WTC11 (cell line): ENCODE measurements around the gene COLGALT1. TPM values are rescaled to one million over a fixed set of nuclear protein-coding genes. Genes with fewer than 3 reads are reported as not detected.

Source experiments
- ATAC-seq: fragments of 200-7000 bp; cut with Tn5 transposase; 2 replicates; pipeline ENCODE4 v1.10.0; 2021; ENCODE audit warnings: mild to moderate bottlenecking, moderate library complexity
- CTCF ChIA-PET: fragments of 300-600 bp; sonication (Branson Sonifier 250); formaldehyde crosslinking; loops from one replicate; lab custom pipeline; 2021; ENCODE audit warnings: antibody characterized with exemption; lab: Charles Lee
- POLR2A ChIA-PET: fragments of 350-600 bp; sonication (Branson Sonifier 250); formaldehyde crosslinking; loops from one replicate; lab custom pipeline; 2021; ENCODE audit warnings: antibody characterized with exemption; lab: Charles Lee
- DNase-seq: peaks from one replicate; pipeline ENCODE4 v3.0.0; 2021; ENCODE audit warnings: low spot score
- H3K27ac Mint-ChIP-seq: 2 replicates; pipeline ENCODE4 v1.8.0; 2021; ENCODE audit warnings: mixed read lengths
- H3K27me3 Mint-ChIP-seq: 2 replicates; pipeline ENCODE4 v1.8.0; 2021; ENCODE audit warnings: low read depth, mild to moderate bottlenecking, moderate library complexity, mixed read lengths
- H3K36me3 Mint-ChIP-seq: 2 replicates; pipeline ENCODE4 v1.8.0; 2021; ENCODE audit warnings: mixed read lengths
- H3K4me1 Mint-ChIP-seq: 2 replicates; pipeline ENCODE4 v1.8.0; 2022; ENCODE audit warnings: mixed read lengths
- H3K4me3 Mint-ChIP-seq: 2 replicates; pipeline ENCODE4 v1.8.0; 2021; ENCODE audit warnings: mild to moderate bottlenecking, moderate library complexity, mixed read lengths
- H3K9me3 Mint-ChIP-seq: 2 replicates; pipeline ENCODE4 v1.8.0; 2021; ENCODE audit warnings: mixed read lengths
- ATF3 ChIP-seq: sonication (generic); formaldehyde crosslinking; conservative IDR thresholded peaks from 2 replicates; pipeline ENCODE4 v1.8.1; 2022; ENCODE audit warnings: mild to moderate bottlenecking, missing genetic modification reagents
- ATF6 ChIP-seq: sonication (generic); formaldehyde crosslinking; IDR thresholded peaks from 2 replicates; pipeline ENCODE4 v1.8.1; 2023; ENCODE audit warnings: mild to moderate bottlenecking, missing genetic modification reagents
- CBFB ChIP-seq: sonication (generic); formaldehyde crosslinking; IDR thresholded peaks from 2 replicates; pipeline ENCODE4 v1.8.1; 2022; ENCODE audit warnings: mild to moderate bottlenecking, low read depth, missing genetic modification reagents
- CDX4 ChIP-seq: fragments of 250-450 bp; sonication (Bioruptor Pico); IDR thresholded peaks from 2 replicates; pipeline ENCODE4 v1.9.0; 2021; ENCODE audit warnings: moderate library complexity, mild to moderate bottlenecking, inconsistent platforms, borderline replicate concordance
- FOXK1 ChIP-seq: sonication (generic); formaldehyde crosslinking; IDR thresholded peaks from 2 replicates; pipeline ENCODE4 v1.8.0; 2022; ENCODE audit warnings: mild to moderate bottlenecking, moderate library complexity, missing genetic modification reagents
- HMGXB4 ChIP-seq: sonication (generic); formaldehyde crosslinking; IDR thresholded peaks from 2 replicates; pipeline ENCODE4 v1.8.1; 2023; ENCODE audit warnings: mild to moderate bottlenecking, moderate library complexity, missing genetic modification reagents
- JUN ChIP-seq: sonication (generic); formaldehyde crosslinking; IDR thresholded peaks from 2 replicates; pipeline ENCODE4 v1.8.0; 2023; ENCODE audit warnings: mild to moderate bottlenecking, missing genetic modification reagents
- NFE2L1 ChIP-seq: sonication (generic); formaldehyde crosslinking; IDR thresholded peaks from 2 replicates; pipeline ENCODE4 v1.8.1; 2023; ENCODE audit warnings: missing genetic modification reagents
- PRRX2 ChIP-seq: fragments of 250-450 bp; sonication (Bioruptor Pico); IDR thresholded peaks from 2 replicates; pipeline ENCODE4 v1.8.0; 2021; ENCODE audit warnings: mild to moderate bottlenecking
- SMAD3 ChIP-seq: sonication (generic); formaldehyde crosslinking; IDR thresholded peaks from 2 replicates; pipeline ENCODE4 v1.8.0; 2022; ENCODE audit warnings: missing genetic modification reagents, mild to moderate bottlenecking, borderline replicate concordance
- SOX15 ChIP-seq: fragments of 250-450 bp; sonication (Bioruptor Pico); IDR thresholded peaks from 2 replicates; pipeline ENCODE4 v1.9.0; 2021; ENCODE audit warnings: mild to moderate bottlenecking
- ZNF121 ChIP-seq: sonication (generic); formaldehyde crosslinking; IDR thresholded peaks from 2 replicates; pipeline ENCODE4 v1.8.0; 2023; ENCODE audit warnings: missing genetic modification reagents
- ZNF138 ChIP-seq: sonication (generic); formaldehyde crosslinking; conservative IDR thresholded peaks from 2 replicates; pipeline ENCODE4 v1.8.1; 2022; ENCODE audit warnings: mild to moderate bottlenecking, moderate library complexity, missing genetic modification reagents
- ZNF532 ChIP-seq: fragments of 250-450 bp; sonication (Bioruptor Pico); IDR thresholded peaks from 2 replicates; pipeline ENCODE4 v1.9.0; 2021; ENCODE audit warnings: mild to moderate bottlenecking, borderline replicate concordance
- total RNA-seq: library from RNA; stranded (reverse); gene quantifications from 3 replicates; pipeline ENCODE4 v1.2.3, GENCODE V29; 2021
- TF ChIP-seq, protein P1 (sequence below): fragments of 250-450 bp; sonication (Bioruptor Pico); IDR thresholded peaks from 2 replicates; pipeline ENCODE4 v1.9.0; 2021; ENCODE audit warnings: mild to moderate bottlenecking
- TF ChIP-seq, protein P2 (sequence below): sonication (generic); formaldehyde crosslinking; IDR thresholded peaks from 2 replicates; pipeline ENCODE4 v1.8.1; 2023; ENCODE audit warnings: mild to moderate bottlenecking, missing genetic modification reagents, borderline replicate concordance

Gene COLGALT1
- total RNA-seq, 1 experiment from 2014 or later = 54.0 TPM

- TF ChIP-seq ZNF532 (CRISPR knock-in tag) (no peak), JUN (no peak), SOX15 (no peak), ATF3 (CRISPR knock-in tag) (no peak), HMGXB4 (no peak), CBFB (CRISPR knock-in tag) (no peak), FOXK1 (no peak), PRRX2 (CRISPR knock-in tag) (no peak), ATF6 (no peak), ZNF121 (CRISPR knock-in tag) (no peak)
- TF ChIP-seq, protein P1, sequence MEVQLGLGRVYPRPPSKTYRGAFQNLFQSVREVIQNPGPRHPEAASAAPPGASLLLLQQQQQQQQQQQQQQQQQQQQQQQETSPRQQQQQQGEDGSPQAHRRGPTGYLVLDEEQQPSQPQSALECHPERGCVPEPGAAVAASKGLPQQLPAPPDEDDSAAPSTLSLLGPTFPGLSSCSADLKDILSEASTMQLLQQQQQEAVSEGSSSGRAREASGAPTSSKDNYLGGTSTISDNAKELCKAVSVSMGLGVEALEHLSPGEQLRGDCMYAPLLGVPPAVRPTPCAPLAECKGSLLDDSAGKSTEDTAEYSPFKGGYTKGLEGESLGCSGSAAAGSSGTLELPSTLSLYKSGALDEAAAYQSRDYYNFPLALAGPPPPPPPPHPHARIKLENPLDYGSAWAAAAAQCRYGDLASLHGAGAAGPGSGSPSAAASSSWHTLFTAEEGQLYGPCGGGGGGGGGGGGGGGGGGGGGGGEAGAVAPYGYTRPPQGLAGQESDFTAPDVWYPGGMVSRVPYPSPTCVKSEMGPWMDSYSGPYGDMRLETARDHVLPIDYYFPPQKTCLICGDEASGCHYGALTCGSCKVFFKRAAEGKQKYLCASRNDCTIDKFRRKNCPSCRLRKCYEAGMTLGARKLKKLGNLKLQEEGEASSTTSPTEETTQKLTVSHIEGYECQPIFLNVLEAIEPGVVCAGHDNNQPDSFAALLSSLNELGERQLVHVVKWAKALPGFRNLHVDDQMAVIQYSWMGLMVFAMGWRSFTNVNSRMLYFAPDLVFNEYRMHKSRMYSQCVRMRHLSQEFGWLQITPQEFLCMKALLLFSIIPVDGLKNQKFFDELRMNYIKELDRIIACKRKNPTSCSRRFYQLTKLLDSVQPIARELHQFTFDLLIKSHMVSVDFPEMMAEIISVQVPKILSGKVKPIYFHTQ (CRISPR knock-in tag) = no peak
- TF ChIP-seq, all 79 proteins: peak for 0
These were observed 7.1 kb downstream of the COLGALT1 start (continued) for GRCh38 chr19:17562561-17562960.

- no peak for ATAC-seq
- Mint-ChIP-seq H3K9me3 (no peaks in the 10 kb centered on the region), H3K4me1 (no peaks in the 10 kb centered on the region), H3K27ac (no peak overlapping the region; the same call in 1 of the 2 replicates), H3K4me3 (no peak overlapping the region), H3K36me3 (peaks cover 31% of the 10 kb centered on the region), H3K27me3 (no peaks in the 10 kb centered on the region)
- TF ChIP-seq CDX4 (CRISPR knock-in tag) (0 out of 2 replicates have a peak, but pooled peaks have one; percentile 25), SMAD3 (CRISPR knock-in tag) (no peak), NFE2L1 (CRISPR knock-in tag) (no peak), ZNF138 (no peak)
- TF ChIP-seq, protein P2, sequence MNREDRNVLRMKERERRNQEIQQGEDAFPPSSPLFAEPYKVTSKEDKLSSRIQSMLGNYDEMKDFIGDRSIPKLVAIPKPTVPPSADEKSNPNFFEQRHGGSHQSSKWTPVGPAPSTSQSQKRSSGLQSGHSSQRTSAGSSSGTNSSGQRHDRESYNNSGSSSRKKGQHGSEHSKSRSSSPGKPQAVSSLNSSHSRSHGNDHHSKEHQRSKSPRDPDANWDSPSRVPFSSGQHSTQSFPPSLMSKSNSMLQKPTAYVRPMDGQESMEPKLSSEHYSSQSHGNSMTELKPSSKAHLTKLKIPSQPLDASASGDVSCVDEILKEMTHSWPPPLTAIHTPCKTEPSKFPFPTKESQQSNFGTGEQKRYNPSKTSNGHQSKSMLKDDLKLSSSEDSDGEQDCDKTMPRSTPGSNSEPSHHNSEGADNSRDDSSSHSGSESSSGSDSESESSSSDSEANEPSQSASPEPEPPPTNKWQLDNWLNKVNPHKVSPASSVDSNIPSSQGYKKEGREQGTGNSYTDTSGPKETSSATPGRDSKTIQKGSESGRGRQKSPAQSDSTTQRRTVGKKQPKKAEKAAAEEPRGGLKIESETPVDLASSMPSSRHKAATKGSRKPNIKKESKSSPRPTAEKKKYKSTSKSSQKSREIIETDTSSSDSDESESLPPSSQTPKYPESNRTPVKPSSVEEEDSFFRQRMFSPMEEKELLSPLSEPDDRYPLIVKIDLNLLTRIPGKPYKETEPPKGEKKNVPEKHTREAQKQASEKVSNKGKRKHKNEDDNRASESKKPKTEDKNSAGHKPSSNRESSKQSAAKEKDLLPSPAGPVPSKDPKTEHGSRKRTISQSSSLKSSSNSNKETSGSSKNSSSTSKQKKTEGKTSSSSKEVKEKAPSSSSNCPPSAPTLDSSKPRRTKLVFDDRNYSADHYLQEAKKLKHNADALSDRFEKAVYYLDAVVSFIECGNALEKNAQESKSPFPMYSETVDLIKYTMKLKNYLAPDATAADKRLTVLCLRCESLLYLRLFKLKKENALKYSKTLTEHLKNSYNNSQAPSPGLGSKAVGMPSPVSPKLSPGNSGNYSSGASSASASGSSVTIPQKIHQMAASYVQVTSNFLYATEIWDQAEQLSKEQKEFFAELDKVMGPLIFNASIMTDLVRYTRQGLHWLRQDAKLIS = no peak
- ChIA-PET POLR2A (no interaction called here), CTCF (no interaction called here)
- DNase-seq = no peak
These were observed 9.3 kb downstream of the COLGALT1 start for GRCh38 chr19:17564781-17565180.
